GM12873 (cell line): ENCODE data around the gene EPS15.

ENCODE experiments used
- CTCF ChIP-seq: IDR thresholded peaks from 2 replicates; pipeline ENCODE4 v1.5.1; 2012; ENCODE audit warnings: low read depth, mild to moderate bottlenecking, moderate library complexity, low read length, control low read depth; ENCODE audit not compliant: insufficient read depth; ENCODE audit errors: missing control alignments

The EPS15 gene

GRCh38 chr1:51525295-51525694, 6.2 kb upstream of the EPS15 start:
- no peak for TF ChIP-seq CTCF

GRCh38 chr1:51524817-51525216, 5.8 kb upstream of the EPS15 start:
- no peak for TF ChIP-seq CTCF

GRCh38 chr1:51523931-51524330, 4.9 kb upstream of the EPS15 start:
- no peak for TF ChIP-seq CTCF

GRCh38 chr1:51520700-51521248, 1.7 kb upstream of the EPS15 start:
- no peak for TF ChIP-seq CTCF

GRCh38 chr1:51519865-51520699, 1.0 kb upstream of the EPS15 start:
- TF ChIP-seq CTCF: no peak

GRCh38 chr1:51518586-51519047, 449 bp downstream of the EPS15 start:
- TF ChIP-seq CTCF: no peak

GRCh38 chr1:51518033-51518585, 957 bp downstream of the EPS15 start:
- TF ChIP-seq CTCF: no peak
